ENCODE results near the gene GNA14. TPM values are rescaled to one million over a fixed set of nuclear protein-coding genes. Genes with fewer than 3 reads are reported as not detected.

The GNA14 gene
- total RNA-seq, 1 donor from 2014 or later = 0.14 TPM

DNA sequence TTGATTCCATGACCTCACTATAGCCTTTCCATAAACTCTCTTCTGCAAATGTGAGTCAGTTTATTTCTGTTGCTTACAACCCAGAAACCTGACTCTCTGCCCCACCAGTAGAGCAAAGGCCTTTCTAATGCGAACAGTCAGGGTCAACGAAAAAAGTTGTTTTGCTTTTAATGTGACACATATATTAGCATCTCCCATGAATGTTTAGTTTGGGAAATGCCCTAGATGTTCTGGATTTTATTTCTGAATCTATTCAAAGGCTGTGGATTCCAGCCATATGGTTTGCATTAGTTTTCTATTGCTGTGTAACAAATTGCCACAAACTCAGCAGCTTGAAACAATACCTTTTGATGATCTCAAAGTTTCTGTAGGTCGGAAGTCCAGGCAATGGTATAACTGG, 193.5 kb downstream of the GNA14 start:
- TF ChIP-seq, protein P1, sequence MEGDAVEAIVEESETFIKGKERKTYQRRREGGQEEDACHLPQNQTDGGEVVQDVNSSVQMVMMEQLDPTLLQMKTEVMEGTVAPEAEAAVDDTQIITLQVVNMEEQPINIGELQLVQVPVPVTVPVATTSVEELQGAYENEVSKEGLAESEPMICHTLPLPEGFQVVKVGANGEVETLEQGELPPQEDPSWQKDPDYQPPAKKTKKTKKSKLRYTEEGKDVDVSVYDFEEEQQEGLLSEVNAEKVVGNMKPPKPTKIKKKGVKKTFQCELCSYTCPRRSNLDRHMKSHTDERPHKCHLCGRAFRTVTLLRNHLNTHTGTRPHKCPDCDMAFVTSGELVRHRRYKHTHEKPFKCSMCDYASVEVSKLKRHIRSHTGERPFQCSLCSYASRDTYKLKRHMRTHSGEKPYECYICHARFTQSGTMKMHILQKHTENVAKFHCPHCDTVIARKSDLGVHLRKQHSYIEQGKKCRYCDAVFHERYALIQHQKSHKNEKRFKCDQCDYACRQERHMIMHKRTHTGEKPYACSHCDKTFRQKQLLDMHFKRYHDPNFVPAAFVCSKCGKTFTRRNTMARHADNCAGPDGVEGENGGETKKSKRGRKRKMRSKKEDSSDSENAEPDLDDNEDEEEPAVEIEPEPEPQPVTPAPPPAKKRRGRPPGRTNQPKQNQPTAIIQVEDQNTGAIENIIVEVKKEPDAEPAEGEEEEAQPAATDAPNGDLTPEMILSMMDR (IDR thresholded peaks at IDR 0.05; ENCODE audit: unreplicated experiment) = no peak
- no peak overlapping the region for H3K4me3 Mint-ChIP-seq (ENCODE audit: low read depth)
- H3K27me3 Mint-ChIP-seq = peaks cover 9% of the 10 kb centered on the region
- H3K27ac Mint-ChIP-seq = no peak overlapping the region
- peaks cover 3% of the 10 kb centered on the region for H3K4me1 Mint-ChIP-seq (ENCODE audit: low read depth)
- no peak for DNase-seq (ENCODE audit: low spot score, unreplicated experiment)
- H3K9me3 Mint-ChIP-seq (ENCODE audit: low read depth) = peaks cover 8% of the 10 kb centered on the region
- H3K36me3 Mint-ChIP-seq (ENCODE audit: insufficient read depth) = no peaks in the 10 kb centered on the region

DNA sequence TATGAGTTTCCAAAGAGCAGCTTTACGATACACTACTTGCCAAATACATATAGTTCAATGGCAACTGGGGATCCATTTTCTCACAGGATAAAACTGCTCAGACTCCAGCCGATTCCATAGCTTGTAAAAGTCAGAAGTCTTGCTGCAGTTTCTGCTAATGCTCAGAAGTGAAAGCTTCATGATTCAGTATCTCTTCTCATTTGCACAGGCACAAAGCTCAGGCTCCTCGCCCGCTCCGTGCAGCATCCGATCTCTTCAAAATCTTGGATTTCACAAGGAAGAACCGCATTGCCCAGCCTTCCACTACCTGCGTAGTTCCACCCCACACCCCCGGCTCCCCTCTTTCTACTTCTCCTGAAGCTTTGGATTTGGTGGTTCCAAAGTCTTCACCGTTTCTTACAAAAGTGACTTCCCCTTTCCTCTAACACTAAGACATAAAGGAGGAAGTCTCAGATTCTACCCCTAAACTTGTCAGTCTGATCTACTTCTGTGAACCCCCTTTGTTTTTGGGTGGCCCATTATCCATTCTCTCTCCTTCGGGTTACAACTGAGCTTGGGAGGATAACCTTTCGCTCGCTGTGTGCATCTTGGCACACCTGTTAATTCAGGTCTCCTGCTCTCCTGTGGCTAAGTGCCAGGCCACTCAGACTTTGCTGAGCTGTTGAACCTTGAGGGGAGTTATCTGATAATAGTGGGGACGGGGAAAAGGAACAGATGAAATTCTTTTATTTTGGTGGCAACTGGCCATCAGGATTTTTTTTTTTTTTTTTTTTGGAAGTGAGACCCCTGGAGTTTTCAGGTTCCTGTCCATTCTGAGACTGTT, 194.1 kb downstream of the GNA14 start:
- H3K36me3 Mint-ChIP-seq (ENCODE audit: insufficient read depth) = no peaks in the 10 kb centered on the region
- DNase-seq (ENCODE audit: low spot score, unreplicated experiment) = no peak
- H3K4me3 Mint-ChIP-seq (ENCODE audit: low read depth) = no peak overlapping the region
- peaks cover 8% of the 10 kb centered on the region for H3K4me1 Mint-ChIP-seq (ENCODE audit: low read depth)
- no peak overlapping the region for H3K27ac Mint-ChIP-seq
- H3K9me3 Mint-ChIP-seq (ENCODE audit: low read depth) = peaks cover 8% of the 10 kb centered on the region
- H3K27me3 Mint-ChIP-seq = peaks cover 9% of the 10 kb centered on the region
- TF ChIP-seq, protein P1 (IDR thresholded peaks at IDR 0.05; ENCODE audit: unreplicated experiment) = no peak

DNA sequence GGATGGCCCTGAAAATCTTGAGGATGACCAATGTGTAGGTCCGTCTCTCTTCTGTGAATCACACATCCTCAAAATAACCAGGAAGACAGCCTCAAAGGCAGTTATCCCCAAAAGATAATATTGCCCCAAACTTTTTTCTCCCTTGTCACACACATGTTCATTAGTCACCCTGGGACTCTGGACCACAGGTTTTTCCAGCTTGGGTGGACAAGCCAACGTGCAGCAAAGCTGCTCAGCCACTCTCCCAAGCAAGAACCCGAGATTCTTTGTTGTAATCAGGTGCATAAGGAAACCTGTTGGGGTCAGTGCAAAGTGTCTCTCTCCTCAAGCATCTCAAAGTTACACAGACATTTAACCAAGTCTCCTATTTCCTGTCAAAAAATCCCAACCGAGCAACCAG, 196.6 kb downstream of the GNA14 start:
- Mint-ChIP-seq H3K4me1 (ENCODE audit: low read depth) (peaks cover 6% of the 10 kb centered on the region), H3K4me3 (ENCODE audit: low read depth) (no peak overlapping the region), H3K36me3 (ENCODE audit: insufficient read depth) (no peaks in the 10 kb centered on the region), H3K27me3 (peaks cover 6% of the 10 kb centered on the region), H3K27ac (no peak overlapping the region), H3K9me3 (ENCODE audit: low read depth) (peaks cover 14% of the 10 kb centered on the region)
- no peak for DNase-seq (ENCODE audit: low spot score, unreplicated experiment)
- TF ChIP-seq, protein P1 (IDR thresholded peaks at IDR 0.05; ENCODE audit: unreplicated experiment) = no peak

DNA sequence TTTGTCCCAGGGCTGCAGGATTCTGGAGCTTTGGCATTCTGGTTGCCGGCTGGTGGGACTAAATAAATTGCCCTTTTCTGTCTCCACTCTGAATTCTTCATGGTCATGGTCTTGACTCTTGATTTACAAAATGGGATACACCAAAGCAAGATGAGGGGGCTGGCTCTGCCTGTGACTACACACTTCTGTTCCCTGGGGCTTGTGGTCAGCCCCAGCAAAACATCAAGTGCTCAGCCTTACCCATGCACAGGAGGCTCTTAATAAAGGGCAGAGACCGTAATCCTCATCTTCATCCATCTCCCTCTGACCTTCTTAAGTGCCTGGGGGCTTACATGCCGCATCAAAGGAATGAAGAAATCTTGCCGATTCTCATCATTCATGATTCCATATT, 198.0 kb downstream of the GNA14 start:
- Mint-ChIP-seq H3K4me3 (ENCODE audit: low read depth) (no peak overlapping the region), H3K27me3 (peaks cover 6% of the 10 kb centered on the region), H3K4me1 (ENCODE audit: low read depth) (peaks cover 6% of the 10 kb centered on the region), H3K9me3 (ENCODE audit: low read depth) (peaks cover 14% of the 10 kb centered on the region), H3K27ac (no peak overlapping the region), H3K36me3 (ENCODE audit: insufficient read depth) (no peaks in the 10 kb centered on the region)
- no peak for DNase-seq (ENCODE audit: low spot score, unreplicated experiment)
- TF ChIP-seq, protein P1 (IDR thresholded peaks at IDR 0.05; ENCODE audit: unreplicated experiment) = no peak

DNA sequence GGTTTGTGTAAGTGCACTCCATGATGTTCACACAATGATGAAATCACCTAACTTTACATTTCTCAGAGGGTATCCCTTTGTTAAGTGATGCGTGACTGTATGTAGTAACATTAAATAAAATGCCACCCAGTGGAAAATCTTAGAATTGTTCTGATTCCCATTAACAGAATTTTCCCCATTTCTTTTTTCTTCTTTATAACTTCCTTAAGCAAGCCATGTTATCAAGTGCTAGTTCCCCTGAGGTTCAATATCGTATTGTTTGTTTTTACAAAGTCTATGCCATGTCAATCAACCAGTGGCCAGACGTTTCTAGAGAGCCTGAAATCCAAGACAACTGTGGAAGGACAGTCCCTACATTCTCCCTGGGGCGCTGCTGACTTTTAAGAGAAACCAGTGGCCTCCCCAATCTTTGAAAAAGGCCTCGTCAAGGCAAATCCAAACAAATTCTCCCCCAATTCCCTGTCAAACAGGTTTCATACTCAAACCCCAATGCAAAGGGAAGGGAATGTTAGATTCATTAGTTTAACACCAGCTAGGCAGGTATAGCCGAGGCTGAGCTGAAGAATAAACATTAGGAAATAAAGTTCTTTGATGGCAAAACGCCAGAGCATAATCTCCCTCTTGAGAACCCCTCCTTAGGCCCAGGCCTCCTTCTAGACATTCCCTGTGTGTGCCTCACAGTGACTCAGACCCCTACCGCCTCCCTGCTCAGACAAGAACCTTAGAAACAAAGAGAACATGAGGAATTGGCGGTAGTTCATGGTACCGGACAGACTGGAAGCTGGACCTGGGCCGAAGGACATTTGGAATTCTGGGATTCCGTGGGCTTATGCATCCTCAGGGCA, 198.7 kb downstream of the GNA14 start:
- Mint-ChIP-seq H3K4me3 (ENCODE audit: low read depth) (no peak overlapping the region), H3K27ac (no peak overlapping the region), H3K36me3 (ENCODE audit: insufficient read depth) (no peaks in the 10 kb centered on the region), H3K27me3 (peaks cover 10% of the 10 kb centered on the region), H3K9me3 (ENCODE audit: low read depth) (peaks cover 14% of the 10 kb centered on the region), H3K4me1 (ENCODE audit: low read depth) (peaks cover 6% of the 10 kb centered on the region)
- TF ChIP-seq, protein P1 (IDR thresholded peaks at IDR 0.05; ENCODE audit: unreplicated experiment) = no peak
- DNase-seq (ENCODE audit: low spot score, unreplicated experiment) = no peak
